GM12892 (cell line): ENCODE data around the gene PRKAR2B.

Experiments
- POLR2A ChIP-seq: IDR thresholded peaks from 2 replicates; pipeline ENCODE4 v1.6.1; 2011; ENCODE audit warnings: low read depth, low read length, control low read depth
- POLR2AphosphoS5 ChIP-seq: IDR thresholded peaks from 2 replicates; pipeline ENCODE4 v1.6.1; 2011; ENCODE audit warnings: low read depth, low read length, control low read depth
- TAF1 ChIP-seq: IDR thresholded peaks from 2 replicates; pipeline ENCODE4 v1.6.1; 2011; ENCODE audit warnings: low read depth, mild to moderate bottlenecking, control low read depth, low read length, borderline replicate concordance

GRCh38 chr7:107206706-107207105, 162.2 kb downstream of the PRKAR2B start:
- TF ChIP-seq POLR2A (no peak), POLR2AphosphoS5 (no peak), TAF1 (no peak)
